Smooth muscle cell of the brain vasculature (primary cell): ENCODE data around the gene PLCL1.

Source experiments
- DNase-seq: peaks from one replicate; pipeline ENCODE4 v3.0.0-alpha.2; 2012; ENCODE audit warnings: low read depth, low spot score

PLCL1 gene

DNA sequence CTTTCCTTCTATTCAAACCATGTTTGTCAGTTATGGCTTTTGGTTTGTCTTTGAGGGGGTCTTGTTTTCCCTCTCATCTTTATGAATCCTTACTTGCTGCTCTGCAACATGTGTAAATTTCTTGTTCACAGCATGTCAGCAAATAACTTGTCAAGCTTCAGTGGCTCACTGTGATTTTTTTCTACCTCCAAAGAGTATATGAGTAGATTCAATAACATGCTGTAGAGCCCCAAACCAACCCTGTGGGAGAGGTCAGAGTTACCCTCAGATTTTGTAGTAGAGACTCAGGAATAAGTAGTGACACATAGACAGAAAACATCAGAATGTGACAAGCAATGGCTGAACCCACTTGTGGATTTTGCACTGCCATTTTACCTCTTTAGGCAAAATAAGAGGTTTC, 121.6 kb downstream of the PLCL1 start:
- DNase-seq: no peak

DNA sequence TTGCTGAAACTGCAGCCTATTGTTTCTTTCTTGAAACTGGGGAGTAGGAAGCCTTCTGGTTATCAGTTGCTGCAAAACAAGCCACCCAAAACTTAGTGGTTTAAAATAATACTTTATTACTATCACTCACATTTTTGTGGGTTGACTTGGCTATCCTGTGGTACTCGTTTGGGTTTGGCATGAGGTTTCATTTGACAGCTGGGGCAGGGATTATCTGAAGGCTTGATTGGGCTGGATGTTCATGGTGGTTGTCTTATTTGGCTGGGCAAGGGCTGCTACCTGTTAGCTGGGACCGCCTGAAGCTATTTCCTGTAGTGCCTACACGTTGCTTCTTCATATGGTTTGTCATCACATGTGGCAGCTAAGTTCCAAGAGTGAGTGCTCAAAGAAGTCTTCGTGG, 122.3 kb downstream of the PLCL1 start:
- DNase-seq: no peak

DNA sequence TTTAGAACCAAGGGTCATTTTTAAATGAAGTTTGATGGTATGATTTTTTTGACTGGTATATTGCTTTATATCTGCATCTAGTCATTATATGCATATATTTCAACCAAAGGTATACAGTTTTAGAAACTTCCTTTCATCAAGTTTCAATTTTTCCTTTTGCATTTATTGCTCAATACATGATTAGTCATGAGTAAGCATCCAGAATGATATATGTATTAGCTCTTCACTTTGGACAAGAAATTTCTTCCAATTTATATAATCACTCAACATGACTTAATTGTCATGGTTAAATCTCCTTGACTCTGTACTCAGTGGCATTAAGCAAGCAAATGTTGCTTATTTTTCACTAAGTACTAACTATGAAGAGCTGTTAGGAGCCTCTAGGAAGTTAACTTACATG, 123.6 kb downstream of the PLCL1 start:
- DNase-seq: no peak

GRCh38 chr2:197929008-197929885, 124.9 kb downstream of the PLCL1 start:
- no peak for DNase-seq

DNA sequence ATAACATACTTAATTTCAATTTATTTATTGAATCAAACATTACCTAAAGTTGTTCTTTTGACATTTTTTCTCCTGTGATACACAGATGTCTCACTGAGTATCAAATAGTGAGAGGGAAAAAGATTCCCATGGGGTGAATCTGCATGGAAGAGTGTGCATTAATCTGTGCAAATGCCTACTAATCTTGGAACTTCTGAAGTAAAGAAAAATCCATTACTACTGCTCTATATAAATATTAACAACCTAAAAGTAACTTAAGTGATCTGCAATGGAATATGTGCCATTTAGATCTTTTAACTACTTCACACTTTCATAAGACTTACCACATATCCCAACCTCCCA, 125.5 kb downstream of the PLCL1 start:
- no peak for DNase-seq

- DNase-seq: no peak
Measured at GRCh38 chr2:197930570-197931278, 126.3 kb downstream of the PLCL1 start.

DNA sequence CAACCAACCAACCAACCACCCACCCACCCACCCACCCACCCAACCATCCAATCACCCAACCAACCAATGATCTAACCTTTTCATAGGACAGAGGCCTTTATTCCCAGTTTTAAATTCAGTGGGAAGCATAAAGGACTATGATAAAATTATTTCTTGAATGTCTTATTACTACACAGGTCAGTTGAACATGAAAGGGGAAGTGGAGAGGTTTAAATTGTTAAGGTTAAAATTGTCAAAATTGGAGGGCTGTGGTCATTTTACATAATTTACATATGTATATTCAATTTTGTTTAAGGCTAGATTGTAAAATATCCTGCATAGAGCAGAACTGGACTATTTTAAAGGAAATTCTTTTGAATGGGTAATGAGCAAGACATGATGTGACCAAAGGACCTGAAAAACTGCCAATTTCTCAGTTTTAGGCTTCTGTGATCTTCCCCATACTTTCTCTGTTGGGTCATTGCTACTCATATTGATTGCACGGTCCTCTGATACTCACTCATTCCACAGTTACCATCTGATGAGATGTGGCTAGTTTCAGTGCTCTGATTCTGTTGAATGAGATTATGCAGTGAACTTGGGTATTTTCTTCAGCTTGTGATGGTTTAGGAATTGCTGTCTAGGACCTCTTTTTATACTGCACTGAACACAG, 127.4 kb downstream of the PLCL1 start:
- no peak for DNase-seq

DNA sequence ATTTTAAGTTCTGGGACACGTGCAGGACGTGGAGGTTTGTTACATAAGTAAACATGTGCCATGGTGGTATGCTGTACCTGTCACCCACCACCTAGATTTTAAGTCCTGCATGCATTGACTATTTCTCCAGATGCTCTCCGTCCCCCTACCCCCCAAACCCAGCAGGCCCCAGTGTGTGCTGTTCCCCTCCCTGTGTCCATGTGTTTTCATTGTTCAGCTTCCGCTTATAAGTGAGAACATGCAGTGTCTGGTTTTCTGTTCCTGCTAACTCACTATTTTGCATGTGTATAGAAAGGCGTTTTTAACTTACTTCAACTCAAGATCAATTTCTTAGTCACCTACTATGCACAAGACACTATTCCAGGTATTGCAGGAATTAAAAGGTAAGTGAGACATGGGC, 128.0 kb downstream of the PLCL1 start:
- DNase-seq: no peak

GRCh38 chr2:197934261-197934933, 130.0 kb downstream of the PLCL1 start:
- no peak for DNase-seq

DNA sequence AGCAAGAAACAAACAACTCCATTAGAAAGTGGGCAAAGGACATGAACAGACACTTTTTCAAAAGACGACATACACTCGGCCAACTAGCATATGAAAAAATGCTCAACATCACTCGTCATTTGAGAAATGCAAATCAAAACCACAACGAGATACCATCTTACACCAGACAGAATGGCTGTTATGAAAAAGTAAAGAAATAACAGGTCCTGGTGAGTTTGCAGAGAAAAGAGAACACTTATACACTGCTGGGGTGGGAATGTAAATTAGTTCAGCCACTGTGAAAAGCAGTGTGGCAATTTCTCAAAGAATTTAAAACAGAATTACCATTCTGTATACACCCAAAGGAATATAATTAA, 130.5 kb downstream of the PLCL1 start:
- no peak for DNase-seq

- DNase-seq: no peak
Measured at GRCh38 chr2:197937814-197938213, 133.4 kb downstream of the PLCL1 start.

DNA sequence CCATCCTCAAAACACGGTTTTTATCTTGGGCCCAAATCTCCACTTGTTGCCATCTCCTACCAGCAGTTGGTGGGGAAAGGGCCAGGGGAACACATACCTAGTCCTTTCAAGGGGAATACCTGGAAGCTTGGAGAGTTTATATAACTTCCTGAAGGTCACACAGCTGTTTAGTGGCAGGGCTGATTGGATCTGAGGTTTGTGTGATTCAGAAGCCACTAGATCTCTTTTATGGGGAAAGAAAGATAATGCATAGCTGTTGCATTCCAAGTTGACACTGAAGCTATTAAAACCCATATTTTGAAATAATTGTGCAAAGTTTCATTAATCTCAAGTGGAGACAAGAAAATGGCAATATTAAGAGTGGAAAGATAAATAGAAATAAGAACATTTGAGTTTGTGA, 134.2 kb downstream of the PLCL1 start:
- no peak for DNase-seq

- no peak for DNase-seq
Measured at GRCh38 chr2:197939787-197940186, 135.4 kb downstream of the PLCL1 start.

- no peak for DNase-seq
Measured at GRCh38 chr2:197940382-197940781, 136.0 kb downstream of the PLCL1 start.

- no peak for DNase-seq
Measured at GRCh38 chr2:197941715-197942114, 137.3 kb downstream of the PLCL1 start.

GRCh38 chr2:197943731-197944130, 139.3 kb downstream of the PLCL1 start:
- DNase-seq: no peak

DNA sequence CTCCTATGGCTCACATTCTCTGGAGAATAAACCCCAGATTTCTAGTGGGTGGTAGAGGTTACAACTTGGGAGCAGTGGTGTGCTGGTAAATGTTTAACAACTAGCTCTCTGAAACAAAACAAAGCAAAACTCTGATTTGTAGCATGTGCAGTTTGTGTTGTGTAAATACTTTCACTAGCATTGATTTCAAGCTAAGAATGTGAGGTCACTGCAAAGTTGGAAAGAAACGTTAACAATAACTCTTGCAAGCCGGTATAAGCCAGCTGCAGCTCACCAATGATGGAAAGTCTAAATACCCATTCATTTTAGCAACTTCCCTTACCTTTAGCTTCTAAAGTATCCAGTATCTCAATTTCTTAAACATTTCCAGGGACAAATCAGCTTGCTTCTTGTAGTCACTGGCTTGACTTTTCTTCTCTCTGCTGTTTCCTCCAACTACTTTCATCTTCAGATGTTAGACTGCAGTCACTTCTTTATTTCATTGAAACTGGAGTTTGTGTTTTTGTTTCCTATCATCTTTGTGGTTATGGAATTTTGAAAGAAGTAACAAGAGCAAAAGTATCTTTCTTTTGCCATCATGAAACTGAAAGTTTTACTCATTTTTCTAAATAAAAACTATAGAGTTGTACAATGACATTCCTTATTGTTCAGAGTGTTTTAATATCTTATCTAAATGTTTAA, 140.2 kb downstream of the PLCL1 start:
- no peak for DNase-seq

GRCh38 chr2:197946562-197946961, 142.2 kb downstream of the PLCL1 start:
- DNase-seq: no peak

- no peak for DNase-seq
Measured at GRCh38 chr2:197947219-197947757, 142.9 kb downstream of the PLCL1 start.

- DNase-seq: no peak
Measured at GRCh38 chr2:197949224-197949623, 144.8 kb downstream of the PLCL1 start.

- no peak for DNase-seq
Measured at GRCh38 chr2:197950006-197950405, 145.6 kb downstream of the PLCL1 start.
